HuH-7 (cell line): ENCODE results near the gene ZFPM1.

Experiments
- DNase-seq: peaks from one replicate; pipeline ENCODE4 v3.0.0; 2011; ENCODE audit warnings: low spot score

ZFPM1 gene

GRCh38 chr16:88527186-88527936 is 74.3 kb downstream of the ZFPM1 start:
- DNase-seq = peak; percentile 99

- DNase-seq = no peak
These were observed 75.1 kb downstream of the ZFPM1 start for GRCh38 chr16:88527937-88528743.

- no peak for DNase-seq
These were observed 75.8 kb downstream of the ZFPM1 start for GRCh38 chr16:88528902-88529318.

- no peak for DNase-seq
These were observed 76.5 kb downstream of the ZFPM1 start for GRCh38 chr16:88529596-88529995.

- DNase-seq = no peak
These were observed 77.2 kb downstream of the ZFPM1 start for GRCh38 chr16:88530051-88530857.

GRCh38 chr16:88530858-88531203 is 77.8 kb downstream of the ZFPM1 start:
- DNase-seq = no peak

GRCh38 chr16:88531346-88531745 is 78.3 kb downstream of the ZFPM1 start:
- DNase-seq = no peak

- DNase-seq = no peak
These were observed 78.9 kb downstream of the ZFPM1 start for GRCh38 chr16:88531931-88532433.

GRCh38 chr16:88532434-88533241 is 79.6 kb downstream of the ZFPM1 start:
- DNase-seq = no peak

GRCh38 chr16:88533381-88533917 is 80.4 kb downstream of the ZFPM1 start:
- DNase-seq = no peak

GRCh38 chr16:88533932-88534637 is 81.0 kb downstream of the ZFPM1 start:
- DNase-seq = no peak

GRCh38 chr16:88534638-88535190 is 81.6 kb downstream of the ZFPM1 start:
- DNase-seq = no peak

- DNase-seq = no peak
These were observed 82.2 kb downstream of the ZFPM1 start for GRCh38 chr16:88535191-88535856.

GRCh38 chr16:88535857-88536222 is 82.8 kb downstream of the ZFPM1 start:
- DNase-seq = no peak

- no peak for DNase-seq
These were observed 83.4 kb downstream of the ZFPM1 start for GRCh38 chr16:88536510-88536909.

- no peak for DNase-seq
These were observed 84.1 kb downstream of the ZFPM1 start for GRCh38 chr16:88536971-88537751.

GRCh38 chr16:88537859-88538258 is 84.8 kb downstream of the ZFPM1 start:
- DNase-seq = no peak

- no peak for DNase-seq
These were observed 85.4 kb downstream of the ZFPM1 start for GRCh38 chr16:88538366-88539060.
